HG03521 (cell line): ENCODE results near the gene STPG2.

Source experiments
- ATAC-seq: cut with Tn5 transposase; IDR thresholded peaks from one replicate; pipeline ENCODE4 v1.9.1; 2021; ENCODE audit warnings: mild to moderate bottlenecking, moderate library complexity; ENCODE audit not compliant: unreplicated experiment

Gene STPG2

GRCh38 chr4:98094118-98094517 is 49.2 kb downstream of the STPG2 start:
- no peak for ATAC-seq

DNA sequence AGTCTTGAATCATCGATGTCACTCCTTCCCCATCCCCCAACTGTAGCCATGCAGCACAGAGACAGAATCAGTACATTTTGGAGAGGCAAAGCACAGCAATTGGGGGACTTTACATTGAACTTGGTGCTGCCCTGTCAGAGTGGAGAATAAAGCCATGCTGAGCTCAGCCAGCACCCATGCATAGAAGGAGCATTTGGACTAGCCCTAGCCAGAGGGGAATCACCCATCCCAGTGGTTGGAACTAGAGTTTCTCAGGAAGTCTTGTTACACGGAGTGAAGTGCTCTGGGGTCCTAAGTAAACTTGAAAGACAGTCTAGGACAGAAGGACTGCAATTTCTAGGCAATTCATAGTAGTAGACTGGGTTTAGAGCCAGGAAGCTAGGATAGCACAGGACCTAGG is 49.6 kb downstream of the STPG2 start:
- no peak for ATAC-seq

GRCh38 chr4:98092833-98093439 is 50.3 kb downstream of the STPG2 start:
- no peak for ATAC-seq

DNA sequence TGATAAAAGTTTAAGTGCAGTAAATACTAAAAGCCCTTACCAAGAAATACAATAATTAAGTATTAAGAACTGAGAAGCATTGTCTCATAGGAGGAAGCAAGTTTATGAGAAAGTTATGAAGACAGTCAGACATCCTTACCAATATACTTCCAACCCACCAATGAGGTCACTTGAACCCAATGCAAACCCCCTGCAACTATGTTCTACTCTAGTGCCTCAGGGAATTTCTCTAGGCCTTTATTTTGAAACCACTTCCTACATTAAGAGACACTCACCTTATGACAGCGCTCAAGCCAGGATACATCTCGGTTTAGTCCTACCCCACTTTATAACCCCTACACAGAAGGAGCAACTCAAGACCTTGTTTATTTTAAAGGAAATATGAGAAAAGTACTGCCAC is 61.3 kb downstream of the STPG2 start:
- ATAC-seq = no peak

- no peak for ATAC-seq
These were observed 74.8 kb downstream of the STPG2 start for GRCh38 chr4:98068495-98068894.

DNA sequence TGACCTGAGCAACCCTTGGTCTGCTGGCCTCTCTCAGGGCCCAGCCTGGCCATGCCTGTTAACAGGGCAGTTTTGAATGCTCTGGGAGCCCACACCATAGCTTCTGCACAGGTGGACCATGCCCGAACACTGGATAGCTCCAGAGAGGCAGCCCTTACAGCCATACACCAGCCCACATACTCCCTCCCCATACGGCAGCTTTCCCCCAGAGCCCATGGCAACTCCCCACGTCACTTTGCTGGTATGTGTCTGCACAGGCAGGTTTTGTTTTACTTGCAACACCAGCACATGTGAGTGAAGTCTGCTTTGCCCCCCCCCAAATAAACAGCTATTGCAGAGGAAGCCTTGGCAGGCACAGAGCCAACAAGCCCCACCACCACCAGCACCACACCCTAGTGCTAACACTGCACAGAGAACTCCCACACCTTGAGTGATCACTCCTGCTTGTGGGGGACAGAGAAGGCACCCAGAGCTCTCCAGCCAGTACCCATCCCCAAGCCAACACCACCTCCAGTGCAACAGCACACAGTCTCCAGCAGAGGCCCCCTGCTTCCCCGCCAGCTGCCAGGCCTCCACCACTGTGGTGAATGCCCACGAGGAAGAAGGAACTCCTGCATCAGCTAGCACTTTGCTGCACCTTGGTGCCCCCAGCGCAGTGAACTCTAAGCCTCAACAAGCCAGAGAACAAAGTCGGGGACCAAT is 87.3 kb downstream of the STPG2 start:
- ATAC-seq = no peak

DNA sequence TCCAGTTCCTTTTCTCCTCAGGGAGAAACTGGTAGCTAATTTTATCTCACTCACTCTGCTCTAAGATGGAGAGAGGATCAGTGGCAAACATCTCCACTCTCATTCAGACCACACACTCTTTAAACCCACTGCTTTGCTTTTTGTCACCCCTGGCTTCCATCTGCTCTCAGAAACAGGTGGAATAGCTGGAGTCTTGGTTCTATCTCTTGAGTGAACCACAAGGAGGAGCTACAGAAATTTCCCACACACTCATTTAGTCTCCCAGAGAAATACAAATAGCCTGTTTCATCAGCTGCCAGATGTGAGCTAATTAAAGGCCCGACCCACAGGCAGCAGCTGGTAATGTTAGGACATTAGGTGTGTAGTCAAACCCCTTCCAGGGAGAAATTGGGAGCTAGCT is 96.6 kb downstream of the STPG2 start:
- no peak for ATAC-seq

- ATAC-seq = no peak
These were observed 113.2 kb downstream of the STPG2 start for GRCh38 chr4:98030059-98030458.

DNA sequence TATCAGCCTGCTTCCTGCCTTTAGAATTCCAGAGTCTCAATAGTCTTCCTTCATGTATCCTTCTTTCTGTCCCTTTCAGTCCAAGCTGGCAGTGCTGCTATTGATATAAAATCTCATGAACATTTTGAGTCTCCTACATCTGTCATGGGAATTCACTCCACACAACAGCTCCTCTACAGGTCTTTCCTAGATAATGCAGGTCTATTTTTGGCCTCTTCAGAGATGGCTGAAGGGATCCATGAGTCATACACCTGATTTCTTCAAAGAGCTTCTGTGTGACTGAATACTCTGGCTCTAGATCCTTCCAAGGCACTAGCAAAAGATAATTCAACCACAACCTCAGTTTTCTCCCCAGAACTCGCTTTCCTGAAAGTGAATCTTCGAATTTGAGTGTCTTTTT is 115.4 kb downstream of the STPG2 start:
- no peak for ATAC-seq

- ATAC-seq = no peak
These were observed 116.9 kb downstream of the STPG2 start for GRCh38 chr4:98026362-98026761.

GRCh38 chr4:98006814-98007412 is 136.4 kb downstream of the STPG2 start:
- ATAC-seq = no peak

- ATAC-seq = no peak
These were observed 137.2 kb downstream of the STPG2 start for GRCh38 chr4:98006060-98006459.

GRCh38 chr4:98000940-98001339 is 142.3 kb downstream of the STPG2 start:
- no peak for ATAC-seq

DNA sequence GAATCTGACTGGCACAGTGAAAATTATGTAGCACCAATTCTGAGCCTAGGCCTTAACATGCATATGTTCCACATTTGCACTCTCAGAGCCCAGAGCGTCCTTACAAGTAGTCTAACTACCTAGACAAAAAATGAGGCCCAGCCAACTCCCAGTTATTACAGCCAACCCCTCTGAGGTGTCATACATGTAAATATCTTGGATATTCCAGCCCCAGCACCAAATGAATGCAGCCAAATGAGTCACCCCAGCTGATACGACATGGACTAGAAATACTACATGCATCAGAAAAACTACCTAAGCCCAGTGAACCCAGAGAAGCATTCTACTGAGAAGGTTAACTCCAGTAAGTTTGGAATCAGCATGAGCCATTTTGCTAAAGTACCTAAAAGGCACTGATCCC is 145.1 kb downstream of the STPG2 start:
- ATAC-seq = no peak

DNA sequence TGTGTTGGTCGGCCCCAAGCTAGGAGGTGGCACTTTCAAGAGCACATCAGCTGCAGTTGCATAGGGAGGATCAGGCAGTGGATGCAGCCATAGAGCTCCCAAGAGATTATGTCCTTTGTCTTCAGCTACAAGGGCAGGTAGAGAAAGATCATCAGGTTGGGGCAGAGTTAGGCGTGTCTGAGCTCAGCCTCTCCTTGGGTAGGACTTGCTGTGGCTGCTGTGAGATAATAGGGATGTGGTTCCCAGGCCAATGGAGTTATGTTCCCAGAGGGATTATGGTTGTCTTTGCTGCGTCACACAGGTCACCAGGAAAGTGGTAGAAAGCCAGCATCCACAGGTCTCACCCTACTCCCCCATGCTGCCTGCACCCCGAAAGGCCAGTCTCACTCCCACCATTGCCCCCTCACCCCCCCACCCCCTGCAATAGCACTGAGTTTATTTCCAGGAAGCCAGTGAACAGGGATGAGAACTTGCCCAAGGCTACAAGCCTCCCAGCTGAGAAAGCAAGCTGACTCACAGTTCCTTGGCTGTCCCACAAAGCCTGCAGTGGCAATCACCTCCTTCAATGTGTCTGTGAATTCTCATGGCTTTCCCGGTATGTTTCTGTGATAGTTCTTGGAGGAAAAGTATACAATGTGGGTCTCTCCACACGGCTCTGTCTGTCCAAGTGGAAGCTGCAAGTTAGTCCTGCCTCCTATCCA is 148.4 kb downstream of the STPG2 start:
- no peak for ATAC-seq

GRCh38 chr4:97990409-97990808 is 152.9 kb downstream of the STPG2 start:
- ATAC-seq = no peak

DNA sequence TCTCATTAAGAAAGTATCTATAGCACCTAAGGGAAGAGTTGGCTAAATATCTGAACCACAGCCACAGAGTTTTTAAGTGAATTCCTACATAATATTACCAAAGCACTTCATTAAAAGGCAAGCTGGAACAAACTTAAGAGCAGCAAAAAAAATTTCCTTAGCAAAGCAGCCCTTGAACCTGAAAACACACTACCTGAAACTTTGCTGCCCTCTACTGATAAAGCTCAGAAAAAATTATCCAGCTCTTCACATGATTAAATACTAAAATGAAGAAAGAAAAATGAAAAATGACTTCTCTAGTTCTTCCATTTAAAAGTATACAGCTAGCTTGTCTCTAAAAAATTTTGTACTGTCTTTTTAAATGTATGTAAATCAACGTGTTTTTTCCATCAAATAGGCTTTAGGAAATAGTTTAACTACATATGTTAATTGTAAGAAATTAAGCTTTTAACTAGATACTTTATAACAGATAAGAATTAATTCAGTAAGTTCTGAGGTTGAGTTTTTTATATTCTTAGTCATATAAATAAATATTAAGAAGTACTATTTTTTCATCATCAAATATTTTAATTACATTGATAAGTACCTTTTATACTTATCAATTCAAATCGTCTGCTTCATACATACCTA is 156.1 kb downstream of the STPG2 start:
- no peak for ATAC-seq

DNA sequence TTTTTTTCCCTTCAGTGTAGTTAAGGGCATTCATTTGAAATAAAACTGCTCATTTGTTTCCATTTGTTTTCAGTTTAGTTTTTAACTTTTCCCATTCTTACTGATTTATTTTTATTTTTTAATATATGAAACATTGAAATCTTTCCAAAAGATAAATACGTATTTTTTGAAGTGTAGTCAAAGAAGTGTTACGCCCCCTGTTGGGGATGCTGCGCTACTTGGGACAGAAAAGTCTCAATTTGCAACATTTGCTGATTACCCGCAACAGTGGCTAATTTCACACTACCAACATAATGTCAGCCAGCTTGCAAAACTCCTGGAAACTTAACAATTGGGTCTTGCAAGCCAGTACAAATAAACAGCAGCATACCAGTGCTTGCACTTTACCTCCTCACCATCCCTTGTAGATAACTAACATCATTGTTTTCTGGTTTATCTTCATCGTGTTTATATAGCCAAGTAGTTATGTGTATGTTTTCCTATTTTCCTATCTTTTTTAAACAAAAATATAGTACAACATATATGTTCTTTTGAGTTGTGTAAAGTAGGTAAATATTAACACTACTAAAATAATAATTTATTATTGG is 158.6 kb downstream of the STPG2 start:
- no peak for ATAC-seq

- no peak for ATAC-seq
These were observed 164.3 kb downstream of the STPG2 start for GRCh38 chr4:97978791-97979488.

- no peak for ATAC-seq
These were observed 189.9 kb downstream of the STPG2 start for GRCh38 chr4:97953171-97953941.
